T-helper 1 cell treated with Interleukin-12 subunit alpha and Interleukin-12 subunit beta and Interleukin-4 antibody, amounts not matched to agents 30 μg/mL and 1 μg/mL, for 36 hours (primary cell): ENCODE measurements around the gene ZBTB37.
"Not testable (repeated sequence)": the region's sequence is repeated elsewhere in the genome, so short reads cannot be mapped to it uniquely, and the experiment has no call there.

Experiments
- H3K27ac Mint-ChIP-seq: one replicate; pipeline ENCODE4 v1.8.0; 2021; ENCODE audit warnings: mild to moderate bottlenecking, mixed read lengths
- H3K27me3 Mint-ChIP-seq: one replicate; pipeline ENCODE4 v1.8.0; 2021; ENCODE audit warnings: low read depth, mixed read lengths
- H3K36me3 Mint-ChIP-seq: one replicate; pipeline ENCODE4 v1.8.0; 2021; ENCODE audit warnings: low read depth, mixed read lengths
- H3K4me1 Mint-ChIP-seq: one replicate; pipeline ENCODE4 v1.8.0; 2021; ENCODE audit warnings: low read depth, mixed read lengths
- H3K4me3 Mint-ChIP-seq: one replicate; pipeline ENCODE4 v1.8.0; 2021; ENCODE audit warnings: mild to moderate bottlenecking, moderate library complexity, mixed read lengths
- H3K9me3 Mint-ChIP-seq: one replicate; pipeline ENCODE4 v1.8.0; 2021; ENCODE audit warnings: mixed read lengths

Gene ZBTB37

DNA sequence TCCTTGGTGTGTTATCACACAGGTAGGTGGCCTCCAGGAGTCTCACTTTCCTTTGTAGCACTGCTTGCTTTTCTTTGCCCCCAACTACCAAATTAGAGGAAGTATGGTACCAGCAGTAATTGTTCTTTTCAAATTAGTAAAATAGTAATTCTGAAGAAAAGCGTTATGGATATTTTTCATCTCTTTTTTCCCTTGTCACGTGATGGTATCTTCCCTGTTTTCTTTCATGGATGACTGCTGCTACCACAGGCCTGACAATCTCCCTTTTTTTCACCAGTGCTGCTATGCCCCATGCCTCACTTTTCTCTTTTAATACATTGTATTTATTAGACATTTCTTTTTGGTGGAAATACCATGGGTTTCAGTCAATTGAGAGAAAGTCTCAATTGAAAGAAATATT is 3.3 kb downstream of the ZBTB37 start:
- Mint-ChIP-seq H3K4me1 (peaks cover 30% of the 10 kb centered on the region), H3K36me3 (peaks cover 28% of the 10 kb centered on the region), H3K4me3 (no peak overlapping the region), H3K27ac (peak overlapping the region; percentile 64), H3K27me3 (no peaks in the 10 kb centered on the region), H3K9me3 (no peaks in the 10 kb centered on the region)

GRCh38 chr1:173876732-173877131 is 8.6 kb downstream of the ZBTB37 start:
- Mint-ChIP-seq H3K27ac (no peak overlapping the region), H3K36me3 (peaks cover 28% of the 10 kb centered on the region), H3K9me3 (no peaks in the 10 kb centered on the region), H3K4me1 (peaks cover 9% of the 10 kb centered on the region), H3K27me3 (no peaks in the 10 kb centered on the region), H3K4me3 (no peak overlapping the region)

GRCh38 chr1:173878251-173878650 is 10.1 kb downstream of the ZBTB37 start:
- H3K27ac Mint-ChIP-seq = no peak overlapping the region

DNA sequence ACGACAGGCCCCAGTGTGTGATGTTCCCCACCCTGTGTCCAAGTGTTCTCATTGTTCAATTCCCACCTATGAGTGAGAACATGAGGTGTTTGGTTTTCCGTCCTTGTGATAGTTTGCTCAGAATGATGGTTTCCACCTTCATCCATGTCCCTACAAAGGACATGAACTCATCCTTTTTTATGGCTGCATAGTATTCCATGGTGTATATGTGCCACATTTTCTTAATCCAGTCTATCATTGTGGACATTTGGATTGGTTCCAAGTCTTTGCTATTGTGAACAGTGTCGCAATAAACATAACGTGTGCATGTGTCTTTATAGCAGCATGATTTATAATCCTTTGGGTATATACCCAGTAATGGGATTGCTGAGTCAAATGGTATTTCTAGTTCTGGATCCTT is 12.9 kb downstream of the ZBTB37 start:
- H3K27ac Mint-ChIP-seq, H3K4me1 Mint-ChIP-seq, H3K27me3 Mint-ChIP-seq, H3K9me3 Mint-ChIP-seq, H3K4me3 Mint-ChIP-seq: not testable (repeated sequence)
- H3K36me3 Mint-ChIP-seq = peaks cover 23% of the 10 kb centered on the region

More at GRCh38 chr1:173878251-173878650, 10.1 kb downstream of the ZBTB37 start:
- Mint-ChIP-seq H3K4me3 (no peak overlapping the region), H3K9me3 (no peaks in the 10 kb centered on the region), H3K36me3 (peaks cover 26% of the 10 kb centered on the region), H3K4me1 (peaks cover 4% of the 10 kb centered on the region), H3K27me3 (no peaks in the 10 kb centered on the region)

DNA sequence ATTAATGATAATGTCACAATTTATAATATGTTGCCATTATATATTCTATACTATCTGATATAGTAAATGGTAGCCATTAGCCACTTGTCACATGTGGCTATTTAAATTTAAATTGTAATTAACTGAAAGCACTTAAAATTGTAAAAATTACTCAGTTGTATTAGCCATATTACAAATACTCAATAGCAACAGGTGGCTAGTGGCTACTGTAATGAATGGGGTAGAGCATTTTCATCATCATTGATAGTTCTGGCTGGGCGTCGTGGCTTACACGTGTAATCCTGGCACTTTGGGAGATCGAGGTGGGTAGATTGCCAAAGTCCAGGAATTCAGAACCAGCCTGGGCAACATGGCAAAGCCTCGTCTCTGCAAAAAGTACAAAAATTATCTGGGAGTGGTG is 16.5 kb downstream of the ZBTB37 start:
- no peaks in the 10 kb centered on the region for H3K27me3 Mint-ChIP-seq
- H3K9me3 Mint-ChIP-seq = no peaks in the 10 kb centered on the region
- H3K4me1 Mint-ChIP-seq = peaks cover 5% of the 10 kb centered on the region
- H3K4me3 Mint-ChIP-seq = no peak overlapping the region
- H3K27ac Mint-ChIP-seq = no peak overlapping the region
- H3K36me3 Mint-ChIP-seq = peaks cover 22% of the 10 kb centered on the region

- Mint-ChIP-seq H3K4me3 (no peak overlapping the region), H3K27ac (no peak overlapping the region), H3K9me3 (no peaks in the 10 kb centered on the region), H3K27me3 (no peaks in the 10 kb centered on the region), H3K4me1 (peaks cover 5% of the 10 kb centered on the region), H3K36me3 (peaks cover 18% of the 10 kb centered on the region)
Measured at GRCh38 chr1:173886746-173887611, 18.8 kb downstream of the ZBTB37 start.

GRCh38 chr1:173887627-173888026 is 19.4 kb downstream of the ZBTB37 start:
- Mint-ChIP-seq H3K36me3 (peaks cover 18% of the 10 kb centered on the region), H3K27ac (no peak overlapping the region), H3K4me1 (peaks cover 5% of the 10 kb centered on the region), H3K4me3 (no peak overlapping the region), H3K27me3 (no peaks in the 10 kb centered on the region), H3K9me3 (no peaks in the 10 kb centered on the region)

- Mint-ChIP-seq H3K27ac (no peak overlapping the region), H3K4me1 (peaks cover 5% of the 10 kb centered on the region), H3K4me3 (no peak overlapping the region), H3K36me3 (peaks cover 20% of the 10 kb centered on the region), H3K27me3 (no peaks in the 10 kb centered on the region), H3K9me3 (no peaks in the 10 kb centered on the region)
Measured at GRCh38 chr1:173888749-173889148, 20.6 kb downstream of the ZBTB37 start.

GRCh38 chr1:173889885-173890284 is 21.7 kb downstream of the ZBTB37 start:
- Mint-ChIP-seq H3K27ac (no peak overlapping the region), H3K4me1 (peaks cover 5% of the 10 kb centered on the region), H3K9me3 (no peaks in the 10 kb centered on the region), H3K4me3 (no peak overlapping the region), H3K36me3 (peaks cover 21% of the 10 kb centered on the region), H3K27me3 (no peaks in the 10 kb centered on the region)

DNA sequence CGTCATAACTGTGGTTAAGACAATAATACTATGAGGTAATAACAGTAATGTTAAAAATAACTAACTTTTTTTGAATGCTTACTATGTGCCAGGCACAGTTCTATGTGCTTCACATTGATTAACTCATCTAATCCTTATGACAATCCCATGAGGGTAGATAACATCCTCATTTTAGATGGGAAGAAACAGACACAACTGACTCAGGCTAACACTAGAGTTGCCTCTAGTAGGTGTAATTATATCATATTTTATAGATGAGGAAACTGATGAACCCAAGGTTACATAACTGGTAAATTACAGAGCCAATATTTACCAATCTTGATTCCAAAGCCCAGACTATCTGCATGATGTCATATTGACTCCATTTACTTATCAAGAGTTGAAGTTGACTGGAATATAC is 25.4 kb downstream of the ZBTB37 start:
- no peak overlapping the region for H3K4me3 Mint-ChIP-seq
- H3K36me3 Mint-ChIP-seq = peaks cover 5% of the 10 kb centered on the region
- no peaks in the 10 kb centered on the region for H3K27me3 Mint-ChIP-seq

DNA sequence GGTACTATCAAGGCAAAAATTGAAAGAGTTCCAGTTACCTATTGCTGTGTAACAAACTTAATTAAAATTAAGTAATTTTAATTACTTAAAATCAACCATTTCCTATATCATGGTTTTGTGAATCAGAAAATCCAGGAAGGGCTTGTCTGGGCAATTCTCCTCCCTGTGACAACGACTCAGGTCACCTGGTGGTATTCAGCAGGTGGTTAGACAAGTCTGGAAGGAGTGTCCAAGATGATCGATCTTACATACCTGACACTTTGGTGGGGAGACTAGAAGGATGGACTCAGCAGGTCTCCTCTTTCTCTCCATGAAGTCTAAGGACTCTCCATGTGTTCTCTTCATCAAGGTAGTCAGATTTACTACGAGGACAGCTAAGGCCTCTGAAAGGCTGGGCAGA is 26.0 kb downstream of the ZBTB37 start:
- no peak overlapping the region for H3K4me3 Mint-ChIP-seq
- no peaks in the 10 kb centered on the region for H3K9me3 Mint-ChIP-seq
- H3K27me3 Mint-ChIP-seq = no peaks in the 10 kb centered on the region
- H3K4me1 Mint-ChIP-seq = no peaks in the 10 kb centered on the region
- peaks cover 5% of the 10 kb centered on the region for H3K36me3 Mint-ChIP-seq
- no peak overlapping the region for H3K27ac Mint-ChIP-seq

More for the DNA sequence above, 25.4 kb downstream of the ZBTB37 start:
- H3K27ac Mint-ChIP-seq = no peak overlapping the region
- H3K9me3 Mint-ChIP-seq = no peaks in the 10 kb centered on the region
- H3K4me1 Mint-ChIP-seq = no peaks in the 10 kb centered on the region

- no peaks in the 10 kb centered on the region for H3K36me3 Mint-ChIP-seq
- H3K4me3 Mint-ChIP-seq = no peak overlapping the region
- H3K9me3 Mint-ChIP-seq = no peaks in the 10 kb centered on the region
- peaks cover 4% of the 10 kb centered on the region for H3K4me1 Mint-ChIP-seq
- no peaks in the 10 kb centered on the region for H3K27me3 Mint-ChIP-seq
- no peak overlapping the region for H3K27ac Mint-ChIP-seq
Measured at GRCh38 chr1:173900427-173900826, 32.2 kb downstream of the ZBTB37 start.

DNA sequence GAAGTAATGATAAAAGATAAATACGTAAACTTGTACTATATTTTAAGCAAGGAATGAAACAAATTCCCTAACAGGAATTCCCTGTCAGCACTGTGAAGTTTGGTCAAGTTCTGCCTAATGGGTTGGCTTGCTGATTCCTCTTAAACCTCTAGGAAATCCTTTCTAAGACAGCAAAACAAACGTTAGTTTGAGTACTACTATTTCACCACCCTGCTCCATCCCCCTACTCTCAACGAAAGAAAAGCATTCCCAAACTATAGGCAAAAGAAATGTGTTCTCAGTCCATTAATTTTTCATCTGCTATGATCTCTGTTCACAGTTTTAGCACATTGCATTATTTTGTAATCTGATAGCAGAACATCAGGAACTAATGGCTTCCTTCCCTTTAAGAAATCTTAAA is 32.8 kb downstream of the ZBTB37 start:
- Mint-ChIP-seq H3K4me3 (no peak overlapping the region), H3K27ac (no peak overlapping the region), H3K27me3 (no peaks in the 10 kb centered on the region), H3K36me3 (no peaks in the 10 kb centered on the region), H3K4me1 (peaks cover 4% of the 10 kb centered on the region), H3K9me3 (no peaks in the 10 kb centered on the region)

GRCh38 chr1:173903827-173904531 is 35.8 kb downstream of the ZBTB37 start:
- Mint-ChIP-seq H3K27me3 (no peaks in the 10 kb centered on the region), H3K27ac (no peak overlapping the region), H3K4me1 (peaks cover 4% of the 10 kb centered on the region), H3K36me3 (no peaks in the 10 kb centered on the region), H3K4me3 (no peak overlapping the region), H3K9me3 (no peaks in the 10 kb centered on the region)

GRCh38 chr1:173913111-173913510 is 44.9 kb downstream of the ZBTB37 start:
- Mint-ChIP-seq H3K4me3 (no peak overlapping the region), H3K36me3 (no peaks in the 10 kb centered on the region), H3K27me3 (no peaks in the 10 kb centered on the region), H3K4me1 (no peaks in the 10 kb centered on the region), H3K9me3 (no peaks in the 10 kb centered on the region), H3K27ac (no peak overlapping the region)
